ENCODE measurements around the gene SLC25A25.
"Not testable (repeated sequence)": the region's sequence is repeated elsewhere in the genome, so short reads cannot be mapped to it uniquely, and the experiment has no call there.

SLC25A25 gene

DNA sequence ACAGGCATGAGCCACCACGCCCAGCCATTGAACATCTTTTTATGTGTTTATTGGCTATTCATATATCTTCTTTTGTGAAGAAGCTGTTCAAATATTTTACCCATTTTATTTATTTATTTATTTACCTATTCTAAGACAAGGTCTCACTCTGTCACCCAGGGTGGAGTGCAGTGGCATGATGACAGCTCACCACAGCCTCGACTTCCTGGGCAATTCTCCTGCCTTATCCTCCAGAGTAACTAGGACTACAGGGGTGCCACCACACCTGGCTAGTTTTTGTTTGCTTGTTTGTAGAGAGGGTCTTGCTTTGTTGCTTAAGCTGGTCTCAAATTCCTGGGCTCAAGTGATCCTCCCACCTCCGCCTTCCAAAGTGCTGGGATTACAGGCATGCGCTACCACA is 34.4 kb upstream of the SLC25A25 start:
- Histone ChIP-seq H3K56ac (ENCODE audit: low read length) (no peak overlapping the region), H3K23ac (ENCODE audit: low read length) (no peak overlapping the region), H4K5ac (ENCODE audit: low read length) (no peak overlapping the region), H4K8ac (ENCODE audit: low read depth, low read length) (no peak overlapping the region), H2BK120ac (ENCODE audit: low read depth, low read length) (no peak overlapping the region), H3K4me3 (ENCODE audit: low read length) (no peak overlapping the region), H2BK15ac (replicated peaks; ENCODE audit: low read depth) (no peak overlapping the region), H3K4me2 (ENCODE audit: low read length) (no peak overlapping the region), H3K4ac (ENCODE audit: low read depth, low read length) (no peak overlapping the region), H3K36me3 (ENCODE audit: control insufficient read depth, insufficient read depth, low read length) (no peaks in the 10 kb centered on the region), H2BK5ac (ENCODE audit: low read length) (no peak overlapping the region), H3K79me1 (ENCODE audit: low read length) (no peaks in the 10 kb centered on the region), H3K18ac (ENCODE audit: low read length) (no peak overlapping the region), H3K9ac (ENCODE audit: low read length) (no peak overlapping the region), H3K27ac (ENCODE audit: low read depth, low read length) (no peak overlapping the region), H2AK5ac (ENCODE audit: low read length) (no peak overlapping the region), H3K79me2 (ENCODE audit: control insufficient read depth, insufficient read depth, low read length) (no peaks in the 10 kb centered on the region), H3K4me1 (ENCODE audit: control insufficient read depth, low read depth, low read length) (no peaks in the 10 kb centered on the region), H3K27me3 (ENCODE audit: insufficient read depth, low read length, poor library complexity) (no peaks in the 10 kb centered on the region)
- DNase-seq = peak; percentile 36
- WGBS (ENCODE audit: extremely low coverage, insufficient coverage, low lambda C conversion rate) = no CpG with 5 or more reads among the region's 4 CpGs

DNA sequence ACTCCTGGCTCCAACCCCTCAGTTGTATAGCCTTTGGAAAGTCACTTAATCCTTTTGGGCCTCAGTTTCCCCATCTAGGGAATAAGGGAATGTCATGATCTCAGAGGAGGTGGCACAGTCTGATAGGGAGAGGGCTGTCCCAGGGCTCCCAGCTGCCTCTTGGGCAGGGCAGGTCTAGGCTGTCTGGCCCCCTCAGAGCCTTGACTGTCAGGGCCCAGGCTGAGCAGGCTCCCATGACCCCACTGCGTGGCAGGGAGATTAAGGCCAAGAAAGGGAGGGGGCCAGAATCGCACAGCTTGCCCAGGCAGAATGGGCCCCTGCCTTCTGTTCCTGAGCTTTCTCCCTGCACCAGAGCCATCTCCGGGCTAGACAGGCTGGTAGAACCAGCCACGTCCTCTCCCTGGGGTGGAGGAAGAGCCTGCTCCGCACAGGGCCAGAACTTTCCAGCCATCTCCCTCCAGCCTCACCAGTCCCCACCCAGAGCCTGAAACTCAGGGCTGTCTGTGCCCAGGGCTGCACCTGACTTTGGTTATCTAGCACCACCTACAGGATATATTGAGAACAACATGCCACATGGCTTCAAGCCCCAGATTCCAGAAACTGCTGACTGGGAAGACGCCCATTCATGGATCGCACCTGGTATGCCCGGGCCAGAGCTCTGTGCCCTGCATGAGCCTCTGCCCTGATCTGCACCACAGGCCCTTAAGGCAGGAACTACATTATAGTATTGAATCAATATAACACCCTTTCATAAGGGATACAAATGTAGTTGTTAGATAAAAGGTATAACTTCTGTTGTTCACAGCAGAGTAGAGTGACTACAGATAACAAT is 33.0 kb upstream of the SLC25A25 start:
- peak; percentile 94 for DNase-seq
- Histone ChIP-seq H3K9ac (ENCODE audit: low read length) (peak overlapping the region; percentile 3), H3K18ac (ENCODE audit: low read length) (no peak overlapping the region), H4K5ac (ENCODE audit: low read length) (no peak overlapping the region), H3K27me3 (ENCODE audit: insufficient read depth, low read length, poor library complexity) (no peaks in the 10 kb centered on the region), H3K4me1 (ENCODE audit: control insufficient read depth, low read depth, low read length) (no peaks in the 10 kb centered on the region), H3K56ac (ENCODE audit: low read length) (peak overlapping the region; percentile 45), H2BK5ac (ENCODE audit: low read length) (no peak overlapping the region), H3K79me2 (ENCODE audit: control insufficient read depth, insufficient read depth, low read length) (no peaks in the 10 kb centered on the region), H3K79me1 (ENCODE audit: low read length) (no peaks in the 10 kb centered on the region), H2BK15ac (replicated peaks; ENCODE audit: low read depth) (no peak overlapping the region), H3K23ac (ENCODE audit: low read length) (no peak overlapping the region), H3K4ac (ENCODE audit: low read depth, low read length) (no peak overlapping the region), H3K36me3 (ENCODE audit: control insufficient read depth, insufficient read depth, low read length) (no peaks in the 10 kb centered on the region), H2AK5ac (ENCODE audit: low read length) (peak overlapping the region; percentile 78), H3K27ac (ENCODE audit: low read depth, low read length) (no peak overlapping the region), H2BK120ac (ENCODE audit: low read depth, low read length) (no peak overlapping the region), H4K8ac (ENCODE audit: low read depth, low read length) (no peak overlapping the region), H3K4me2 (ENCODE audit: low read length) (no peak overlapping the region), H3K4me3 (ENCODE audit: low read length) (no peak overlapping the region)
- WGBS (ENCODE audit: extremely low coverage, insufficient coverage, low lambda C conversion rate) = no CpG with 5 or more reads among the region's 8 CpGs

DNA sequence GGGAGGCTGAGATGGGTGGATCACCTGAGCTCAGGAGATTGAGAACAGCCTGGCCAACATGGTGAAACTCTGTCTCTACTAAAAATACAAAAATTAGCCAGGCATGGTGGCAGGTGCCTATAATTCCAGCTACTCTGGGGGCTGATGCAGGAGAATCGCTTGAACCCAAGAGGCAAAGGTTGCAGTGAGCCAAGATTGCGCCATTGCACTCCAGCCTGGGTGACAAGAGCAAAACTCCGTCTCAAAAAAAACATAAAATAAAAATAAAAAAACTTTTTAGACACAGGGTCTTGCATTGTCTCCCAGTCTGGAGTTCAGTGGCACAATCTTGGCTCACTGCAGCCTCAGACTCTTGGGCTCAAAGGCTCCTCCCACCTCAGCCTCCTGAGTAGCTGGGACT is 31.5 kb upstream of the SLC25A25 start:
- H2BK120ac ChIP-seq (ENCODE audit: low read depth, low read length); H3K36me3 ChIP-seq (ENCODE audit: control insufficient read depth, insufficient read depth, low read length); H3K79me2 ChIP-seq (ENCODE audit: control insufficient read depth, insufficient read depth, low read length); H2BK5ac ChIP-seq (ENCODE audit: low read length); H3K79me1 ChIP-seq (ENCODE audit: low read length); DNase-seq; H3K4me2 ChIP-seq (ENCODE audit: low read length); H3K27ac ChIP-seq (ENCODE audit: low read depth, low read length); H3K56ac ChIP-seq (ENCODE audit: low read length); H2BK15ac ChIP-seq (replicated peaks; ENCODE audit: low read depth); H3K9ac ChIP-seq (ENCODE audit: low read length); H3K23ac ChIP-seq (ENCODE audit: low read length); H3K4me3 ChIP-seq (ENCODE audit: low read length); H3K18ac ChIP-seq (ENCODE audit: low read length); H4K8ac ChIP-seq (ENCODE audit: low read depth, low read length); H2AK5ac ChIP-seq (ENCODE audit: low read length); H4K5ac ChIP-seq (ENCODE audit: low read length); H3K27me3 ChIP-seq (ENCODE audit: insufficient read depth, low read length, poor library complexity); H3K4me1 ChIP-seq (ENCODE audit: control insufficient read depth, low read depth, low read length); H3K4ac ChIP-seq (ENCODE audit: low read depth, low read length): not testable (repeated sequence)
- no CpG with 5 or more reads among the region's 3 CpGs for WGBS (ENCODE audit: extremely low coverage, insufficient coverage, low lambda C conversion rate)

DNA sequence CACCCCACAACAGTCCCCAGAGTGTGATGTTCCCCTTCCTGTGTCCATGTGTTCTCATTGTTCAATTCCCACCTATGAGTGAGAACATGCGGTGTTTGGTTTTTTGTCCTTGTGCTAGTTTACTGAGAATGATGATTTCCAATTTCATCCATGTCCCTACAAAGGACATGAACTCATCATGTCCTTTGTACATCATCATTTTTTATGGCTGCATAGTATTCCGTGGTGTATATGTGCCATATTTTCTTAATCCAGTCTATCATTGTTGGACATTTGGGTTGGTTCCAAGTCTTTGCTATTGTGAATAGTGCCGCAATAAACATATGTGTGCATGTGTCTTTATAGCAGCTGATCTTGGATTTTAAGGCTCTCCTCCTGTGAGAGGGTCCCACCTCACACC is 27.2 kb upstream of the SLC25A25 start:
- not testable (repeated sequence) for H3K23ac ChIP-seq (ENCODE audit: low read length); H3K9ac ChIP-seq (ENCODE audit: low read length); DNase-seq; H3K4me1 ChIP-seq (ENCODE audit: control insufficient read depth, low read depth, low read length); H3K18ac ChIP-seq (ENCODE audit: low read length); H3K79me1 ChIP-seq (ENCODE audit: low read length); H3K4me3 ChIP-seq (ENCODE audit: low read length); H4K5ac ChIP-seq (ENCODE audit: low read length); H2BK5ac ChIP-seq (ENCODE audit: low read length); H2BK15ac ChIP-seq (replicated peaks; ENCODE audit: low read depth); H3K4ac ChIP-seq (ENCODE audit: low read depth, low read length); H3K27ac ChIP-seq (ENCODE audit: low read depth, low read length); H3K56ac ChIP-seq (ENCODE audit: low read length); H3K36me3 ChIP-seq (ENCODE audit: control insufficient read depth, insufficient read depth, low read length); H4K8ac ChIP-seq (ENCODE audit: low read depth, low read length); H2AK5ac ChIP-seq (ENCODE audit: low read length); H3K79me2 ChIP-seq (ENCODE audit: control insufficient read depth, insufficient read depth, low read length); H2BK120ac ChIP-seq (ENCODE audit: low read depth, low read length); H3K4me2 ChIP-seq (ENCODE audit: low read length); H3K27me3 ChIP-seq (ENCODE audit: insufficient read depth, low read length, poor library complexity)
- WGBS (ENCODE audit: extremely low coverage, insufficient coverage, low lambda C conversion rate) = no CpG with 5 or more reads among the region's 3 CpGs

DNA sequence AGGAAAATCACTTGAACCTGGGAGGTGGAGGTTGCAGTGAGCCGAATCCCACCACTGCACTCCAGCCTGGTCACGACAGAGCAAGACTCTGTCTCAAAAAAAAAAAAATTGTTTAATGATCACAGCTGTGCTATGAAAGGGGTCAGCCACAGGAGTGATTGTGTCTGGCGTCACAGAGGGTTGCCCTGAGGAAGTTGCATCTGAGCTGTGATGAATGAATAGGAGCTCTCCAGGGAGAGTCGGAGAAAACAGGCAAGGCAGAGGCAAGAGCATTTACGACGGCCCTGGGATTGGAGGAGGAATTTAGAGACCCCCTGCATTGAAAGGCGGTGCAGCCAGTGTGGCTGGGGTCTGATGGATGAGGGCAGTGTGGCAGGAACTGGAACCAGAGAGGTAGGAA is 26.0 kb upstream of the SLC25A25 start:
- Histone ChIP-seq H3K4me2 (ENCODE audit: low read length) (no peak overlapping the region), H4K5ac (ENCODE audit: low read length) (no peak overlapping the region), H2BK5ac (ENCODE audit: low read length) (no peak overlapping the region), H3K4me3 (ENCODE audit: low read length) (no peak overlapping the region), H3K23ac (ENCODE audit: low read length) (no peak overlapping the region), H3K4ac (ENCODE audit: low read depth, low read length) (no peak overlapping the region), H2BK15ac (replicated peaks; ENCODE audit: low read depth) (no peak overlapping the region), H4K8ac (ENCODE audit: low read depth, low read length) (no peak overlapping the region), H3K4me1 (ENCODE audit: control insufficient read depth, low read depth, low read length) (no peaks in the 10 kb centered on the region), H3K27me3 (ENCODE audit: insufficient read depth, low read length, poor library complexity) (no peaks in the 10 kb centered on the region), H3K56ac (ENCODE audit: low read length) (no peak overlapping the region), H3K79me1 (ENCODE audit: low read length) (no peaks in the 10 kb centered on the region), H2BK120ac (ENCODE audit: low read depth, low read length) (no peak overlapping the region), H3K36me3 (ENCODE audit: control insufficient read depth, insufficient read depth, low read length) (no peaks in the 10 kb centered on the region), H3K79me2 (ENCODE audit: control insufficient read depth, insufficient read depth, low read length) (no peaks in the 10 kb centered on the region), H3K9ac (ENCODE audit: low read length) (no peak overlapping the region), H2AK5ac (ENCODE audit: low read length) (no peak overlapping the region), H3K27ac (ENCODE audit: low read depth, low read length) (no peak overlapping the region), H3K18ac (ENCODE audit: low read length) (no peak overlapping the region)
- DNase-seq = no peak
- WGBS (ENCODE audit: extremely low coverage, insufficient coverage, low lambda C conversion rate) = no CpG with 5 or more reads among the region's 7 CpGs

DNA sequence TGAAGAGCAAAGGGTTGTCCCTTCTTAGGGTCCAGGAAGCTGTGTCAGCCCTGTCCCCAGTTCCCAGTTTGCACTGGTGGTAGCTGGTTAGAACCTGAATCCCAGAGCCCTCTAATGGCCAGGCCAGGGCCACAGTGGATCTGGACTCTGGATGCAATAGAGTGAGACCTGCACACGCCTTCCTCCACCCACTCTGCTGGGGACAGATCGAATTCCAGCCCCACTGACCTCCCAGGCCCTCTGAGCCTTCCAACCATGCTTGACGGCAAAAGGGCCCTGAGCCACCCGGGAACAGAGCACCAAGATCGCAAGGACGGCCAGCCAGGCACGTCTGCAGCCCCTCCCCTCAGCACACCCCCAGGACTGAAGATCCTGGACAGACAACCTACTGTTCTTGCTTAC is 24.6 kb upstream of the SLC25A25 start:
- no peak overlapping the region for H3K27ac ChIP-seq (ENCODE audit: low read depth, low read length)

More for the DNA sequence above, 24.6 kb upstream of the SLC25A25 start:
- H3K4me1 ChIP-seq (ENCODE audit: control insufficient read depth, low read depth, low read length) = no peaks in the 10 kb centered on the region
- no CpG with 5 or more reads among the region's 7 CpGs for WGBS (ENCODE audit: extremely low coverage, insufficient coverage, low lambda C conversion rate)
- no peaks in the 10 kb centered on the region for H3K36me3 ChIP-seq (ENCODE audit: control insufficient read depth, insufficient read depth, low read length)
- H2BK15ac ChIP-seq (replicated peaks; ENCODE audit: low read depth) = no peak overlapping the region
- no peak overlapping the region for H4K5ac ChIP-seq (ENCODE audit: low read length)
- no peaks in the 10 kb centered on the region for H3K27me3 ChIP-seq (ENCODE audit: insufficient read depth, low read length, poor library complexity)
- no peak overlapping the region for H3K9ac ChIP-seq (ENCODE audit: low read length)
- DNase-seq = no peak
- H2BK5ac ChIP-seq (ENCODE audit: low read length) = no peak overlapping the region
- no peaks in the 10 kb centered on the region for H3K79me1 ChIP-seq (ENCODE audit: low read length)
- H3K4me3 ChIP-seq (ENCODE audit: low read length) = no peak overlapping the region
- H3K56ac ChIP-seq (ENCODE audit: low read length) = peak overlapping the region; percentile 11
- H4K8ac ChIP-seq (ENCODE audit: low read depth, low read length) = no peak overlapping the region
- no peak overlapping the region for H2BK120ac ChIP-seq (ENCODE audit: low read depth, low read length)
- no peak overlapping the region for H3K23ac ChIP-seq (ENCODE audit: low read length)
- H3K4me2 ChIP-seq (ENCODE audit: low read length) = no peak overlapping the region
- no peaks in the 10 kb centered on the region for H3K79me2 ChIP-seq (ENCODE audit: control insufficient read depth, insufficient read depth, low read length)
- H2AK5ac ChIP-seq (ENCODE audit: low read length) = no peak overlapping the region
- no peak overlapping the region for H3K4ac ChIP-seq (ENCODE audit: low read depth, low read length)
- H3K18ac ChIP-seq (ENCODE audit: low read length) = no peak overlapping the region
